ENCODE results near the gene ADM2.

- TF ChIP-seq EZH2 (IDR thresholded peaks at IDR 0.05; ENCODE audit: low read length, missing control alignments) (no peak), CTCF (conservative IDR thresholded peaks at IDR 0.05 in 1 of 2, IDR thresholded peaks at IDR 0.05 in 1 of 2; ENCODE audit: low read depth in 1 of 2, low read length in 2 of 2) (no peak)
Measured at GRCh38 chr22:50437511-50438304, 43.6 kb upstream of the ADM2 start.

Measured in fibroblast of lung (primary cell).